ENCODE data around the gene LY6G6F. TPM values are rescaled to one million over a fixed set of nuclear protein-coding genes. Genes with fewer than 3 reads are reported as not detected.

The LY6G6F gene
- total RNA-seq, 1 donor: not detected

DNA sequence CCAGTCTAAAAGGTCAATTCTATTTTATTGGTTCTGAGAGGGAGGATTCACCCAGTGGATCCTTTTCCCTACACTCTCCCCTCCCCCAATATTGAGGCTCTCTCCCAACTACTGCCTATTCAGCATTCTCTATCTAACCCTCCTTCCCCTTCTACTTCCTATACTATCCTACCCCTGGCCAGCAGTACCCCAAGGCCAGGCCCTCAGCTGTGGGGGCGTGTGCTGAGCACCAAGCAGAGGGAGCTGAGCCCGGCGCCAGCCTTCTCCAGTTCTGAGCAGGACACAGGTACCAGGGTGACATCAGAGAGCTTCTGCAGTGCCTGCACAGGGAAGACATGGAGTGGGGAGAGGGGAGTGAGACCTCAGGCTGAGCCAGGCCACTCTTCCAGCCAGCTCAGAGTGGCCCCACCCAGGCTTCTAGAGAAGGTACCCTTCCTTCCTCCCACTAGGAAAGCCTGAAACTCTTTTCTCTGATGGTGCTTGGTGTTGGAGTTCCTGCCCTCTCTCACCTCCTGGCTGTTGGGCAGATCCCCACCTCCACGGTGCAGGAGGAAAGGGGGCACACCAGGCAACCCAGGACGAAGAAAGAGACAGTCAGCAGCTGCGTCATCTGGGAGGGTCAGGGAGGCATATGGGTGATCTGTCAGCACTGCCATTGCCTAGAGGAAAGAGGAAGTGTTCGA is 20.5 kb downstream of the LY6G6F start:
- H3K4me3 ChIP-seq (ENCODE audit: low read depth, low read length): no peak overlapping the region
- TF ChIP-seq, protein P1, sequence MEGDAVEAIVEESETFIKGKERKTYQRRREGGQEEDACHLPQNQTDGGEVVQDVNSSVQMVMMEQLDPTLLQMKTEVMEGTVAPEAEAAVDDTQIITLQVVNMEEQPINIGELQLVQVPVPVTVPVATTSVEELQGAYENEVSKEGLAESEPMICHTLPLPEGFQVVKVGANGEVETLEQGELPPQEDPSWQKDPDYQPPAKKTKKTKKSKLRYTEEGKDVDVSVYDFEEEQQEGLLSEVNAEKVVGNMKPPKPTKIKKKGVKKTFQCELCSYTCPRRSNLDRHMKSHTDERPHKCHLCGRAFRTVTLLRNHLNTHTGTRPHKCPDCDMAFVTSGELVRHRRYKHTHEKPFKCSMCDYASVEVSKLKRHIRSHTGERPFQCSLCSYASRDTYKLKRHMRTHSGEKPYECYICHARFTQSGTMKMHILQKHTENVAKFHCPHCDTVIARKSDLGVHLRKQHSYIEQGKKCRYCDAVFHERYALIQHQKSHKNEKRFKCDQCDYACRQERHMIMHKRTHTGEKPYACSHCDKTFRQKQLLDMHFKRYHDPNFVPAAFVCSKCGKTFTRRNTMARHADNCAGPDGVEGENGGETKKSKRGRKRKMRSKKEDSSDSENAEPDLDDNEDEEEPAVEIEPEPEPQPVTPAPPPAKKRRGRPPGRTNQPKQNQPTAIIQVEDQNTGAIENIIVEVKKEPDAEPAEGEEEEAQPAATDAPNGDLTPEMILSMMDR (IDR thresholded peaks at IDR 0.05; ENCODE audit: insufficient read depth, low read length): no peak
- no peak for DNase-seq (ENCODE audit: low read depth)

DNA sequence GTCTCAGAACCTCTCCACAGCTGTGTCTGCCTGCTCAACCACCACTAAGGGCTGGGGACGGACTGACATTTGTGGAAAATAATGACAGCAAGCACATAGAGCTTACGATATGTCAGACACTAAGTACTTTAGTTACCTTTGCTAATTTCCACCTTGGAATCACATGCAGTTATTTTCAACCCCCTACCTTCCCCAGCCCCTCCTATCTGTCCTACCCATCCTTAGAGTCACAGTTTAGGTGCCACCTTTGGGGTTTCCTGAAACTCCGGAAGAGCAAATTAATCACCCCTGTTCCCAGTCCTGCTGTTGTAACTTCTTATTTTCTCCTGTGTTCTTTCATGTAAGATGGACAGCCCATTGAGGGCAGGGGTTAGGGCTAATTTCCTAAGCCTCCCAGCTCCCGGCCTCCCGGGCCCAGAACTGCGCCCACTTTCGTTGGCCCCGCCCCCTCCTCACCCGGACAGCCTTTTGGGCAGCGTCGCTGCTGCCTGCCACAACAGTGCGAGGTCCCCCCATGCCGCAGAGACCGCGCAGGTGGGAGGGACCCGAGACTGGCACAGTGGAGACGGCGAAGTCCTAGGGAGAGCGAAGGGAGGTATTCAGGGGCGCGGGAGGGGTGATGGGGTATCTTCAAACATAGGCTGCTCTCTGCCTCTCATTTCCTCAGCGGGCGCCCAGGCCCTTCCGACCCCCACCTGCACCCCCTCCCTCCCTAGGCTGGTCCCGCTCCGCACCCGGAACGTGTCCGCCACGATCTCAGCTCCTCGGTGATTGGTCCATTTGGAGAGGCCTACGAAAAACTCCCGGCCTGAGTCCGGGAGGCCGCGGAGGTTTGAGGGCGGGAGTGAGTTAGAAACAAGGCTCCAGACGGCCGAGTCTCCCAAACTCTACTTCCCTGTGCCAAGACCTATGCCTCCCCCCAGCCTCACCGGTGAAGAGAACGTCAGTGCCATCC is 21.3 kb downstream of the LY6G6F start:
- peak overlapping the region; percentile 93 for H3K4me3 ChIP-seq (ENCODE audit: low read depth, low read length)
- TF ChIP-seq, protein P1 (IDR thresholded peaks at IDR 0.05; ENCODE audit: insufficient read depth, low read length): no peak
- DNase-seq (ENCODE audit: low read depth): peak; percentile 13

DNA sequence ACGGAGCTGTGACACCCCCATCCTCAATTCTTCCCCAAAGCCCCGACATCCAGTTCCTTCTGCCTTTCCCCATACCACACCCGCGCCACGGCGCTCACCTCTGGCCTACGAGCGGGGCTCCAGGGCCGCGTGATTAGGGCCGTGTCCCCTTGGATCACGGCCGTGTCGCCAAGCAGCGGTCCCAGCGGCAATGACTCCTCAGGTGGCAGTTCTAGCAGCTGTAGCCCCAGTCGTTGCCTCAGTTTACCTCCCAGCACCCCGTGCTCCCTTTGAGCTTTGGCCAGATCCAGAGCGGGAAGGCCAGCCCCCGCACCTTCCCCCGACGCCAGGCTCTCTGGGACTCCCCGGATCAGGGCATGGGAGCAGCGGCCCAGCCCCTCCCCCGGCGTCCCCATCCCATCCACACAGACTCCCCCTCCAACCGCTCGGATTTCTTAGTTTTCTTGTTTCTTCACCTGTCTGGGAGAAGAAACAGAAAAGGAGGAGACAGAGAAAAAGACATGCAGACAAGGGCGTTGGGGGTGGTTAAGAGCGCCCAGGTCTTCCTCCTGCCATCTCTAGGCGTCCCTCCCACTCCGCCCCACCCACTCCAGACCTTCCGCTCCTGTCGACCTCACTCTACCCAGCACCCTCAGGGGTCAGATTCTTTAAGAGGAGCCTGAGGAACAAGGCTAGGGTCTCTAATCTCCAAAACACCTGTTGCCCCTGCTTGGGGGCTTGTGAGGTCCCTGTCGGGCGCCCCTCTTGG is 22.3 kb downstream of the LY6G6F start, which contains the start of gene DDAH2:
Gene DDAH2 (minus strand): TSS at position 533 of the 748 bp plus-strand sequence. CDS start 138 bp downstream, at position 395.
- DNase-seq (ENCODE audit: low read depth): no peak
- peak within 1 kb of the TSS; percentile 93 for H3K4me3 ChIP-seq (ENCODE audit: low read depth, low read length)
- TF ChIP-seq, protein P1 (IDR thresholded peaks at IDR 0.05; ENCODE audit: insufficient read depth, low read length): peak; percentile 37

DNA sequence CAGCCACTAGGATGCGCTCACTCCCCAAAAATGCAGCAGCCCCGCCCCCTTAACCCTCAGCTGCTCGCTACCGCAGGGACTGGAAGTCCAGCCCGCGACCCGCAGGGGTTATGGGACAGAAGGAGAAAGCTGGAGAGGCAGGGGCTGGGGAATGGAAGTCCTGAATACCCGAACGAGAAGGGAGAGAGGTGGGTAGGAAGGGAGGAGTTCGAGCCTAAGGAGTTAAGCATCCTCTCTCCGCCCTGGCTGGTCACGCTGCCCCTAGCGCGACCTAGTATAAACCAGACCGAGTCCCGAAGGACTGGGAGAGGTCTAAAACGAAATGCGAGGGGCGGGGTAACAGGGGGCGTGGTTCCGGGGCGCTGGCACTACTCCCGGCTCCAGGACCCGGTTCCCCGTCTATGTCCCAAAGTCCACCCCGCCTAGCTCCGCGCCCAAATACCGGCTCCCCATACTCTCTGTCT is 22.9 kb downstream of the LY6G6F start:
- peak; percentile 93 for DNase-seq (ENCODE audit: low read depth)
- TF ChIP-seq, protein P1 (IDR thresholded peaks at IDR 0.05; ENCODE audit: insufficient read depth, low read length): no peak
- peak overlapping the region; percentile 93 for H3K4me3 ChIP-seq (ENCODE audit: low read depth, low read length)

DNA sequence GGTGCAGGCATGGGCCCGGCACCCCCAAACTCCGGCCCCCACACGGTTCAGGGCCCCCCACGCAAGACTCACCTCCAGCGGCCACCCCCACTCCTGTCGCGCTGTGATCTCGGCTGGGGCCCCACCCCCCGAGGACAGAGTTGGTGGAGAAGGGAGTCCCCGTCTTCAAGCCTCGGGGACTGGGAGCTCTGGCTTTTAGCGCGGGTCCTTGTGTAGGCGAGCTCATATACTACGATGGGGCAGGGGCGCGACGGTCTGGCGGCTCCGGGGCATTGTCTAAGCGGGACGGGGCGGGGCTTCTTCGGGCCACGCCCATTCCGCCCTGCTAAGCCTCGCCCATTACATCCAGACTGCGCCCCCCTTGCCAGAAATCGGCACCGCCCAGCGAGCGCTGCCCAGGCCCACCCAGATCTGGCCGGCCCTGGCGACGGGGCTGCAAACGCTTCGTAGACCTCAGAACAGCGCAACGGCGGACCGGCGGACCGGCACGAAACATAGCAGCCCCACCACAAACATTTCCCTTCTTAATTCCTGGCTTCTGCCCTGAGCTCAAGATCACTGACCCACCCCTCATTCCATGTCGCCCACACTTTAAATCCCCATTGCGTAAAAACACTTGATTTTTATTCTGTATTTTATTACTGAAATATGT is 23.4 kb downstream of the LY6G6F start:
- peak overlapping the region; percentile 93 for H3K4me3 ChIP-seq (ENCODE audit: low read depth, low read length)
- DNase-seq (ENCODE audit: low read depth): peak; percentile 92
- TF ChIP-seq, protein P1 (IDR thresholded peaks at IDR 0.05; ENCODE audit: insufficient read depth, low read length): no peak

DNA sequence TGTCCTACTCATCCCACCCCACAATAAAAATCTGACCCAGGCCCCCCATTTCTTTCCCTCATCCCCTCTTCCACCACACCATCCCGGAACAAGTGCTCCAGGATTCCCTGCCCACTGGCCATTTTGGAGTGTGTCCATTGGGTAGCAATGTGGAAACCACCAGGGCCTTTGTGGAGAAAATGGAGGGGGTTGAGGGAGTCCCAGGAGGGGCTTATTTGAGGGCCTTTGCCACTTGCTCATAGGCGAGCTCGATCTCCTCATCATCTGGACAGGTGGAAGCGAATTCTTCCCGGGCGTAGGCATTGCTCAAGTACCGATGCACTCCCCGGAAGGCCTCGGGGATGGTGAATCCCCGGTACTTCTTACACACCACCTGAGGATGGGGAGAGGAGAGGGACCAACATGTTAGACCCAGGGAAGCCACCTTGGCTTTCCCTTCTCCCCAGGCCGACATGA is 24.0 kb downstream of the LY6G6F start:
- H3K4me3 ChIP-seq (ENCODE audit: low read depth, low read length): no peak overlapping the region
- TF ChIP-seq, protein P1 (IDR thresholded peaks at IDR 0.05; ENCODE audit: insufficient read depth, low read length): no peak
- no peak for DNase-seq (ENCODE audit: low read depth)

Measured in fibroblast of the aortic adventitia (primary cell).